ENCODE results near the gene OR8B4.
"Not testable (repeated sequence)": the region's sequence is repeated elsewhere in the genome, so short reads cannot be mapped to it uniquely, and the experiment has no call there.

Gene OR8B4, protein sequence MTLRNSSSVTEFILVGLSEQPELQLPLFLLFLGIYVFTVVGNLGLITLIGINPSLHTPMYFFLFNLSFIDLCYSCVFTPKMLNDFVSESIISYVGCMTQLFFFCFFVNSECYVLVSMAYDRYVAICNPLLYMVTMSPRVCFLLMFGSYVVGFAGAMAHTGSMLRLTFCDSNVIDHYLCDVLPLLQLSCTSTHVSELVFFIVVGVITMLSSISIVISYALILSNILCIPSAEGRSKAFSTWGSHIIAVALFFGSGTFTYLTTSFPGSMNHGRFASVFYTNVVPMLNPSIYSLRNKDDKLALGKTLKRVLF

DNA sequence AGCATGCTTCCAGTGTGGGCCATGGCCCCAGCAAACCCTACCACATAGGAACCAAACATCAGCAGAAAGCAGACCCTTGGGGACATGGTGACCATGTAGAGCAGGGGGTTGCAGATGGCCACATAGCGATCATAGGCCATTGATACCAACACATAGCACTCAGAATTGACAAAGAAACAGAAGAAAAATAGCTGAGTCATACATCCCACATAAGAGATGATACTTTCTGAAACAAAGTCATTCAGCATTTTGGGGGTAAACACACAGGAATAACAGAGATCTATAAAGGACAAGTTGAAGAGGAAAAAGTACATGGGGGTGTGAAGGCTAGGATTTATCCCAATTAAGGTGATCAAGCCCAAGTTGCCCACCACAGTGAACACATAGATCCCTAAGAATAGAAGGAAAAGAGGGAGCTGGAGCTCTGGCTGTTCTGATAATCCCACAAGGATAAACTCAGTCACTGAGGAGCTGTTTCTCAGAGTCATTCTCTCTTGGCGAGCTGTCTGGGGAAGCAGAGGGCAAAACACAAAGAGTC, at the start of gene OR8B4:
Gene OR8B4 (minus strand): TSS at position 488 of the 538 bp plus-strand sequence. CDS start 0 bp downstream, at position 488.
- FAIRE-seq (no peak), DNase-seq (ENCODE audit: extremely low spot score, insufficient read length, low read depth) (no peak)

GRCh38 chr11:124474079-124474478, 49.4 kb upstream of the OR8B4 start:
- FAIRE-seq = no peak
- no peak for DNase-seq (ENCODE audit: extremely low spot score, insufficient read length, low read depth)

GRCh38 chr11:124473476-124473875, 48.8 kb upstream of the OR8B4 start:
- no peak for DNase-seq (ENCODE audit: extremely low spot score, insufficient read length, low read depth)
- no peak for FAIRE-seq

GRCh38 chr11:124470561-124471227, 46.0 kb upstream of the OR8B4 start:
- DNase-seq (ENCODE audit: extremely low spot score, insufficient read length, low read depth) (no peak), FAIRE-seq (no peak)

DNA sequence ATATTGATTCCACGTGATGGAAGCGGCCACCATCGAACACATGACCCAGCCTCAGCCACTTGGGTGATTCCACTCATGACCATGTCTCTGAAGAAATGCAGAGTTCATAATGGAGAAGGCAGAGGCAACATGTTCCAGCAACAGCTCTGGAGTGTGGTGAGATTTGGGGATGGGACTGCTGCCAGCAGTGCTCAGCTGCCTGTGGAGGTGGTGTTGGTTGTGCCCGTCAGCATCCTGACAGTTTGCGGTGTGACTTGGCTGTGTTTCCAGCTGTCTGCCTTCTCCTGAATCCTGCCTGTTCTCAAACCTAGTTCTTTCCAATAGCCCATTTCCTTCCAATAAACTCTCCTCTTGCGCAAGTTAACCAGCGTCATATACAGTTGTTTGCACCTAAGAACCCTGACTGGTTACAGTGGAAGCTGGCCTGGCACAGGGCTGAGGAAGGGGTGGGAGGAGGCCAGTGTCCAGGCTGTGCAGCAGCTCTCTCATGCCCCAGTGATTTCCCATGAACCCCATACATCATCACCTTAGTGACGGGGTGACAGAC, 42.8 kb upstream of the OR8B4 start:
- DNase-seq (ENCODE audit: extremely low spot score, insufficient read length, low read depth) (no peak), FAIRE-seq (no peak)

- DNase-seq (ENCODE audit: extremely low spot score, insufficient read length, low read depth) (no peak), FAIRE-seq (no peak)
These were observed 40.7 kb upstream of the OR8B4 start for GRCh38 chr11:124465368-124465767.

DNA sequence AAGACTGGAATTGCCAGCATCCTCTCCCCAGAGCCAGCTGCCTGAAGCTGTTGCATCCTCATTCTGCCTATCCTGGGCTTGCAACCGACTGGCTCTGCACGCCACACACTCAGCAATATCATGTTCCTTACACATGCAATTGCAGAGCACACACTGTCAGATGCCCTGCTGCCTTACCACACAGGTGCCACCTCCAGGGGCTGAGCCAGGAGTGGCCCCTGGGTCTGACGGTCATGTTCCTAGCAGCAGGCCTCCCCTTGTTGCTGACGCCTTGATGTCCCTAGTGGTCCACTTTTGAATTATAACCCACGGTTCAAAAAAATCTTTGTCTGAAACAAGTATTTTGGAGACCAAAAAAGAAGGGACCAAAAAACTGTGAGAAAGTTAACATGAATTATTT, 39.3 kb upstream of the OR8B4 start:
- DNase-seq (ENCODE audit: extremely low spot score, insufficient read length, low read depth) (no peak), FAIRE-seq (no peak)

- no peak for DNase-seq (ENCODE audit: extremely low spot score, insufficient read length, low read depth)
- FAIRE-seq = no peak
These were observed 38.7 kb upstream of the OR8B4 start for GRCh38 chr11:124463324-124463723.

- FAIRE-seq (no peak), DNase-seq (ENCODE audit: extremely low spot score, insufficient read length, low read depth) (no peak)
These were observed 35.8 kb upstream of the OR8B4 start for GRCh38 chr11:124460459-124460858.

DNA sequence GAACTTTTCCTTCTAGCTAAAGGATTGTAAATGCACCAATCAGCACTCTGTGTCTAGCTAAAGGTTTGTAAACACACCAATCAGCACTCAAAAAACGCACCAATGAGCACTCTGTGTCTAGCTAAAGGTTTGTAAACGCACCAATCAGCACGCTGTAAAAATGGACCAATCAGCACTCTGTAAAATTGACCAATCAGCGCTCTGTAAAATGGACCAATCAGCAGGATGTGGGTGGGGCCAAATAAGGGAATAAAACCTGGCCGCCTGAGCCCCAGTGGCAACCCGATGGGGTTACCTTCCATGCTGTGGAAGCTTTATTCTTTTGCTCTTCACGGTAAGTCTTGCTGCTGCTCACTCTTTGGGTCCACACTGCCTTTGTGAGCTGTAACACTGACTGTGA, 34.7 kb upstream of the OR8B4 start:
- FAIRE-seq; DNase-seq (ENCODE audit: extremely low spot score, insufficient read length, low read depth): not testable (repeated sequence)

DNA sequence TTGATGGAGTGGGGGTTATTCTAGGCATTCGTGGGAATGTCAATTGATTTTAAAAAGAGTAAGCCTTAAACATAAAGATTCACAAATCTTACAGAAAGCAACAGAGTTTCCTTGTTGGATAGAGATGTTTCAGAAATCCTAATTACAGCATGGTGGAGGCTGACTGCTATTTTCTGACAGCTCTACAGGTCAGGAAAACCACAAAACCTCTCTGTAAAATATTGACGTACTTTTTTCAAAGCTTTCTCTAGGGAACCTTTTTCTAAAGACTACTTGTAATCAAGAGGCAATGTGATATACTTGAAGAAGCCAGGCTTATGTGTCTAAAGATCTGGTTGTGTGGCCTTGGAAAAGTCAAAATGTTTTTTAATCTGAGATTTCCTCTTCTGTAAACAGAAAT, 29.9 kb upstream of the OR8B4 start:
- DNase-seq (ENCODE audit: extremely low spot score, insufficient read length, low read depth) (no peak), FAIRE-seq (no peak)

GRCh38 chr11:124446916-124447315, 22.2 kb upstream of the OR8B4 start:
- DNase-seq (ENCODE audit: extremely low spot score, insufficient read length, low read depth) (no peak), FAIRE-seq (no peak)

DNA sequence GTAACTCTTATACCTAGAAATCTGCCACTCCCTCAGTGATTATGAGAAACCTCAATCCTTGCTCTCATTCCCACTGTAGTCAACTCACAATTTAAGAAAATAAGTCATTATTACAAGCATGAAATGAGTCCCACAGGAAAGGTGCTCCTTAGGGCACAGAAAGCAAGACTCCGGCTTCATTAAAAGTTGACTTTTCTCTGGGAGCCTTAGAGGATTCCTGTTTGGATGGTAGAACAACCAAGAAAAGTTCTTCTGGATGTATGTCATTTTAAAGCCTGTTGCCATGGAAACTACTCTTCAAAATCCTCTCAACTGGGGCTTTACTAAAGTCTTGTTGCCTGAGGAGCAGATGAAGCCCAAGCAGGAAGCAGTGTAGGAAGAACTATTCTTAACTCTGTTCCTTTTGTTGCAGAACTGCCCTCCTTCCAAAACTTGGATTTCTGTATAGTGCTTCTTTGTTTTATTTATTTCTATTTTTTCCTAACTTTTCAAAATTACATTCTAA, 21.0 kb upstream of the OR8B4 start, which contains the start of gene OR8B8:
Gene OR8B8 (minus strand): TSS at position 51 of the 505 bp plus-strand sequence. CDS start 4,611 bp downstream, outside the sequence.
- no peak for DNase-seq (ENCODE audit: extremely low spot score, insufficient read length, low read depth)
- FAIRE-seq = no peak

DNA sequence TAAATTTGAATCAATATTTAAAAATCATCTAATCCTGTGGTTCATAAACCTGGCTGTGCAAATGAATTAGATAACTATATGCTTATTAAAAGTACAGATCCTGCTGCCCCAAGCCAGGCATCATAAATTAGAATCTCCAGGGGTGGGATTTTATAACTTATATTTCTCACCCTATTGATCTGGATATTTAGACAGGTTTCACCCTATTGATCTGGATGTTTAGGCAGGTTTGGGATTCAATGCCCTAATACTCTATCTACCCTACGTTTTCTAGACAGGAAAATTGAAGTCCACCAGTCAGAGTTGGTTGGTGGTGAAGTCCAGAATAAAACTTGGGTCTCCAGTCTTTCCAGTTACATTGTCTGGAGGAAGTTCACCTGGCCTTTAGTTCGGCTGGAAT, 18.2 kb upstream of the OR8B4 start:
- FAIRE-seq = no peak

DNA sequence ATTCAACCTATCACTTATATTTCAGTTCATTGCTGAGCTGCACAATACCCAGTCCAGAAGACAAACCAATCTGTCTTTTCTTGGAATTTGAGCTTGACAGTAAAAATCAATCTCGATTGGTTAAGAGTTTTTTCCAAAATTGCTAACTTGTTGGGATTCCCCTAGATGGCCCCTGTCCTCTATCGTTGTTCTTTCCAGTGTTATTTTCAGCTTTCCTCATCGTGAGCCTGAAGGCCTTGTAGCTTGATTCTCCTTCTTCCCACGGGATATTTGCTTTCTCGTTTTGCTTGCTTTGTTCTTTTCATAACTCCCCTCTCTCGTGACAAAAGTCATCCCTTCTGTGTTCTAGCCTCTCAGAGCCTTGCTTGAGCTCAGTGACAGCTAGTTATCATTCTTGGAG, 17.8 kb upstream of the OR8B4 start:
- no peak for DNase-seq (ENCODE audit: extremely low spot score, insufficient read length, low read depth)
- no peak for FAIRE-seq

More for the DNA sequence above, 18.2 kb upstream of the OR8B4 start:
- DNase-seq (ENCODE audit: extremely low spot score, insufficient read length, low read depth) = no peak

- DNase-seq (ENCODE audit: extremely low spot score, insufficient read length, low read depth) (no peak), FAIRE-seq (no peak)
These were observed 16.8 kb upstream of the OR8B4 start for GRCh38 chr11:124441519-124441918.

GRCh38 chr11:124441081-124441480, 16.4 kb upstream of the OR8B4 start:
- no peak for FAIRE-seq
- DNase-seq (ENCODE audit: extremely low spot score, insufficient read length, low read depth) = no peak

GRCh38 chr11:124440608-124441007, 15.9 kb upstream of the OR8B4 start:
- no peak for FAIRE-seq

GRCh38 chr11:124434699-124435098, 10.0 kb upstream of the OR8B4 start:
- DNase-seq (ENCODE audit: extremely low spot score, insufficient read length, low read depth) = no peak
- FAIRE-seq = no peak

More at GRCh38 chr11:124440608-124441007, 15.9 kb upstream of the OR8B4 start:
- DNase-seq (ENCODE audit: extremely low spot score, insufficient read length, low read depth) = no peak

GRCh38 chr11:124429599-124429998, 4.9 kb upstream of the OR8B4 start:
- no peak for DNase-seq (ENCODE audit: extremely low spot score, insufficient read length, low read depth)
- FAIRE-seq = no peak

GRCh38 chr11:124421043-124421442, 3.6 kb downstream of the OR8B4 start:
- no peak for DNase-seq (ENCODE audit: extremely low spot score, insufficient read length, low read depth)
- no peak for FAIRE-seq
